Loucy (cell line): ENCODE data around the gene PTOV1.

ENCODE experiments used
- EZH2phosphoT487 ChIP-seq: fragments of 200-600 bp; IDR thresholded peaks from 2 replicates; pipeline ENCODE4 v1.6.1; 2018; ENCODE audit warnings: antibody characterized with exemption, mild to moderate bottlenecking, moderate library complexity, borderline replicate concordance
- TF ChIP-seq, protein P1 (sequence below): fragments of 200-600 bp; sonication (generic); conservative IDR thresholded peaks from 2 replicates; pipeline ENCODE4 v1.5.1; 2014; ENCODE audit warnings: mild to moderate bottlenecking, antibody characterized with exemption, low read length

DNA sequence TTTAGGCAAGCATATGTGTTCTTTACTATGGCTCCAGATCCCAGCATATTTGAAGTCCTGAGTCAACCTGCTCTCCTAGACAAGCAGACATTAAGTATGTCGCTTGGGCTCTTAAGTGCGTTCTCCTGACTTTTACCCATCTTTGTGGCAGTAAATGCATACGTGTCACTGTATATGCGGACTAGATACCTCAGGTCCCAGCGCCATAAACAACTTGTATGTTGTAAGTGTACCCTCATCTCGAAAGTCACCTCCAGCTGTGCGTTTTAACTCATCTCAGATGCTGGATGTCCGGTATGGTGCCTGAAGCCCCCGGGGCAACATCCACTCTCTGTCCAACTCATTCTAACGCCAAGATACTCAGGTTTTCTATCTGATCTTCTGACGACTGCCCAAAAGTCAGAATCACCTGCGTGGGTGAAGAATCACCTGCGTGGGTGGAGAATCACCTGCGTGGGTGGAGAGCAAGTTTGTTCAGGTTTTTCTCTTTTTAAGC is 1.7 kb downstream of the PTOV1 start:
- TF ChIP-seq, protein P1, sequence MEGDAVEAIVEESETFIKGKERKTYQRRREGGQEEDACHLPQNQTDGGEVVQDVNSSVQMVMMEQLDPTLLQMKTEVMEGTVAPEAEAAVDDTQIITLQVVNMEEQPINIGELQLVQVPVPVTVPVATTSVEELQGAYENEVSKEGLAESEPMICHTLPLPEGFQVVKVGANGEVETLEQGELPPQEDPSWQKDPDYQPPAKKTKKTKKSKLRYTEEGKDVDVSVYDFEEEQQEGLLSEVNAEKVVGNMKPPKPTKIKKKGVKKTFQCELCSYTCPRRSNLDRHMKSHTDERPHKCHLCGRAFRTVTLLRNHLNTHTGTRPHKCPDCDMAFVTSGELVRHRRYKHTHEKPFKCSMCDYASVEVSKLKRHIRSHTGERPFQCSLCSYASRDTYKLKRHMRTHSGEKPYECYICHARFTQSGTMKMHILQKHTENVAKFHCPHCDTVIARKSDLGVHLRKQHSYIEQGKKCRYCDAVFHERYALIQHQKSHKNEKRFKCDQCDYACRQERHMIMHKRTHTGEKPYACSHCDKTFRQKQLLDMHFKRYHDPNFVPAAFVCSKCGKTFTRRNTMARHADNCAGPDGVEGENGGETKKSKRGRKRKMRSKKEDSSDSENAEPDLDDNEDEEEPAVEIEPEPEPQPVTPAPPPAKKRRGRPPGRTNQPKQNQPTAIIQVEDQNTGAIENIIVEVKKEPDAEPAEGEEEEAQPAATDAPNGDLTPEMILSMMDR, result no peak
- no peak for TF ChIP-seq EZH2phosphoT487
